Measurements from ENCODE around the gene RANBP3. TPM values are rescaled to one million over a fixed set of nuclear protein-coding genes. Genes with fewer than 3 reads are reported as not detected.

Gene RANBP3
- total RNA-seq, 1 experiment from 2014 or later, result 62.4 TPM

DNA sequence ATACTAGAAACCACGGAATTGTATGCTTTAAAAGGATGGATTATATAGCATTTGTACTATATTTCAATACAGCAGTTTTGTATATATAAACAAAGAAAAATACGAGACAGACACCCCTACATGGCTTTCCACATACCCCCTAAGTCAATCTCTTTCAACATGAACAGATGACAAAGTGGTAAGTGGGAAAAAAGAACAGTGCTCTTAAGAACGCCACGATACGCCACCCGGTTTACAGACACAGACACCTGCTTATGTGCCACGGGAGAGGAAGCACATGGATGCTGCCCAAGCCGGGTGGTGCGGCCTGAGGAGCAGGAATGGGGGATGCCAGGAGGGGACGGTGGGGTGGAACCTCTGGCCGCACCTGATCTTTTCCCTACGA lies 55.8 kb downstream of the RANBP3 start (continued):
- TF ChIP-seq EGR1 (IDR thresholded peaks at IDR 0.05; ENCODE audit: low read depth) (no peak), ZFX (IDR thresholded peaks at IDR 0.05) (no peak)

GRCh38 chr19:5921516-5922160 lies 56.3 kb downstream of the RANBP3 start:
- no peak overlapping the region for H3K9ac ChIP-seq (ENCODE audit: low read length)
- H3K27ac ChIP-seq (ENCODE audit: low read depth, low read length), result no peak overlapping the region
- no peaks in the 10 kb centered on the region for H4K20me1 ChIP-seq (ENCODE audit: insufficient read depth)
- ATAC-seq, result no peak
- no peak overlapping the region for H2AFZ ChIP-seq (ENCODE audit: low read depth, low read length, poor library complexity, severe bottlenecking)
- CTCF ChIA-PET, result no interaction called here
- intact Hi-C loops (cut with micrococcal nuclease), result no loop called here
- TSS peak; percentile 21 for BruUV-seq (replicated peaks)
- TF ChIP-seq, protein P1, sequence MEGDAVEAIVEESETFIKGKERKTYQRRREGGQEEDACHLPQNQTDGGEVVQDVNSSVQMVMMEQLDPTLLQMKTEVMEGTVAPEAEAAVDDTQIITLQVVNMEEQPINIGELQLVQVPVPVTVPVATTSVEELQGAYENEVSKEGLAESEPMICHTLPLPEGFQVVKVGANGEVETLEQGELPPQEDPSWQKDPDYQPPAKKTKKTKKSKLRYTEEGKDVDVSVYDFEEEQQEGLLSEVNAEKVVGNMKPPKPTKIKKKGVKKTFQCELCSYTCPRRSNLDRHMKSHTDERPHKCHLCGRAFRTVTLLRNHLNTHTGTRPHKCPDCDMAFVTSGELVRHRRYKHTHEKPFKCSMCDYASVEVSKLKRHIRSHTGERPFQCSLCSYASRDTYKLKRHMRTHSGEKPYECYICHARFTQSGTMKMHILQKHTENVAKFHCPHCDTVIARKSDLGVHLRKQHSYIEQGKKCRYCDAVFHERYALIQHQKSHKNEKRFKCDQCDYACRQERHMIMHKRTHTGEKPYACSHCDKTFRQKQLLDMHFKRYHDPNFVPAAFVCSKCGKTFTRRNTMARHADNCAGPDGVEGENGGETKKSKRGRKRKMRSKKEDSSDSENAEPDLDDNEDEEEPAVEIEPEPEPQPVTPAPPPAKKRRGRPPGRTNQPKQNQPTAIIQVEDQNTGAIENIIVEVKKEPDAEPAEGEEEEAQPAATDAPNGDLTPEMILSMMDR (IDR thresholded peaks at IDR 0.05 in 2 of 3, conservative IDR thresholded peaks at IDR 0.05 in 1 of 3; ENCODE audit: borderline replicate concordance in 1 of 3, insufficient read depth in 1 of 3, low read depth in 2 of 3, low read length in 2 of 3), result no peak
- TF ChIP-seq YY1 (IDR thresholded peaks at IDR 0.05; ENCODE audit: extremely low read depth, insufficient replicate concordance, low read depth, low read length), result no peak
- TF ChIP-seq, protein P2, sequence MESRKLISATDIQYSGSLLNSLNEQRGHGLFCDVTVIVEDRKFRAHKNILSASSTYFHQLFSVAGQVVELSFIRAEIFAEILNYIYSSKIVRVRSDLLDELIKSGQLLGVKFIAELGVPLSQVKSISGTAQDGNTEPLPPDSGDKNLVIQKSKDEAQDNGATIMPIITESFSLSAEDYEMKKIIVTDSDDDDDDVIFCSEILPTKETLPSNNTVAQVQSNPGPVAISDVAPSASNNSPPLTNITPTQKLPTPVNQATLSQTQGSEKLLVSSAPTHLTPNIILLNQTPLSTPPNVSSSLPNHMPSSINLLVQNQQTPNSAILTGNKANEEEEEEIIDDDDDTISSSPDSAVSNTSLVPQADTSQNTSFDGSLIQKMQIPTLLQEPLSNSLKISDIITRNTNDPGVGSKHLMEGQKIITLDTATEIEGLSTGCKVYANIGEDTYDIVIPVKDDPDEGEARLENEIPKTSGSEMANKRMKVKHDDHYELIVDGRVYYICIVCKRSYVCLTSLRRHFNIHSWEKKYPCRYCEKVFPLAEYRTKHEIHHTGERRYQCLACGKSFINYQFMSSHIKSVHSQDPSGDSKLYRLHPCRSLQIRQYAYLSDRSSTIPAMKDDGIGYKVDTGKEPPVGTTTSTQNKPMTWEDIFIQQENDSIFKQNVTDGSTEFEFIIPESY (IDR thresholded peaks at IDR 0.05; ENCODE audit: extremely low read depth, insufficient replicate concordance, low read length), result no peak
- no peak for TF ChIP-seq FOSL1 (IDR thresholded peaks at IDR 0.05; ENCODE audit: low read depth)
- no peak for TF ChIP-seq POLR2AphosphoS5 (IDR thresholded peaks at IDR 0.05; ENCODE audit: low read depth, low read length)
- TF ChIP-seq TCF7L2 (IDR thresholded peaks at IDR 0.05; ENCODE audit: borderline replicate concordance, extremely low read depth, insufficient read depth, insufficient read length), result no peak
- no peak for TF ChIP-seq SP1 (IDR thresholded peaks at IDR 0.05; ENCODE audit: low read depth)
- no peak for TF ChIP-seq POLR2A (IDR thresholded peaks at IDR 0.05; ENCODE audit: borderline replicate concordance, extremely low read depth, insufficient read depth, insufficient read length)
- TF ChIP-seq SIN3A (IDR thresholded peaks at IDR 0.05; ENCODE audit: low read depth), result no peak
- no peak for TF ChIP-seq ATF3 (IDR thresholded peaks at IDR 0.05)
- TF ChIP-seq, protein P3, sequence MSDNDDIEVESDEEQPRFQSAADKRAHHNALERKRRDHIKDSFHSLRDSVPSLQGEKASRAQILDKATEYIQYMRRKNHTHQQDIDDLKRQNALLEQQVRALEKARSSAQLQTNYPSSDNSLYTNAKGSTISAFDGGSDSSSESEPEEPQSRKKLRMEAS (IDR thresholded peaks at IDR 0.05), result no peak
- no peak for TF ChIP-seq ZNF274 (IDR thresholded peaks at IDR 0.05; ENCODE audit: low read depth, low read length)
- TF ChIP-seq ELF1 (IDR thresholded peaks at IDR 0.05; ENCODE audit: borderline replicate concordance, low read depth), result no peak
- no peak for TF ChIP-seq EZH2 (IDR thresholded peaks at IDR 0.05)
- H3K36me3 ChIP-seq (ENCODE audit: control insufficient read depth in 1 of 2, insufficient read depth in 2 of 2, low read length in 2 of 2), result peaks cover 25 to 36% of the 10 kb centered on the region in 2 experiments; a peak in 3 of 4 replicates
- no peak overlapping the region for H3K4me2 ChIP-seq (ENCODE audit: low read length)
- RAD21 ChIA-PET (ENCODE audit: low non-redundant PET in 1 of 2, low total read pairs in 2 of 2, uncharacterized antibody in 2 of 2, unreplicated experiment in 2 of 2), result no interaction called here
- DNase-seq (ENCODE audit: low read depth, low spot score), result no peak
- H3K79me2 ChIP-seq (ENCODE audit: insufficient read depth, low read length), result no peaks in the 10 kb centered on the region
- H3K9me2 ChIP-seq (ENCODE audit: insufficient read depth), result no peaks in the 10 kb centered on the region
- H3K27me3 ChIP-seq (ENCODE audit: insufficient read depth, low read length), result no peaks in the 10 kb centered on the region
- H3K4me1 ChIP-seq (ENCODE audit: control insufficient read depth in 1 of 2, insufficient read depth in 2 of 2, low read length in 2 of 2), result no peaks in the 10 kb centered on the region
- no peaks in the 10 kb centered on the region for H3K9me3 ChIP-seq (ENCODE audit: control insufficient read depth in 1 of 2, insufficient read depth in 1 of 2, low read depth in 1 of 2, low read length in 2 of 2)
- H3K4me3 ChIP-seq (replicated peaks in 1 of 2; ENCODE audit: low read depth in 1 of 2, low read length in 2 of 2), result no peak overlapping the region
- POLR2A ChIA-PET, result no interaction called here

All from HCT116 (cell line).